Left forelimb (tissue), 1 donor: ENCODE data around the gene VPS54.
"Not testable (repeated sequence)": the region's sequence is repeated elsewhere in the genome, so short reads cannot be mapped to it uniquely, and the experiment has no call there.

Experiments used
- DNase-seq: peaks from one replicate; pipeline ENCODE4 v3.0.0-alpha.2; 2018; ENCODE audit warnings: low spot score

The VPS54 gene

DNA sequence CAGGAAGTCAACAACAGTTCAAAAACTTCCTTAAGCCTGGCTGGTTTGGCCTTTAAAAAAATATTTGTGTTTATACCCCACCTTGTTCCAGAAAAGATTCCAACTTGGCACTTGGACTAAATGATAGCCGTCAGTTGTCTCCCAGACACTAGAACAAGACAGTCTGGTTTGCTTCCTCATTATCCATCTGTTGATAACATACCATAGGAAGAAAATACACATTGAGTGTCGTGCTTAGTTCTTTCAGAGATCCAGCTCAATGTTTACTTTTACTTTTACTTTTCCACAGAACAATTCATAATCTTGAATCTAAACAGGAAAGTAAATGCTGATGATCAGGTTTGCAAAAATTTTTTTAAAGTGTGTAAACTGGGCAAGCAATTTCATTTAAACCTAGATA lies 2.4 kb upstream of the VPS54 start:
- no peak for DNase-seq

DNA sequence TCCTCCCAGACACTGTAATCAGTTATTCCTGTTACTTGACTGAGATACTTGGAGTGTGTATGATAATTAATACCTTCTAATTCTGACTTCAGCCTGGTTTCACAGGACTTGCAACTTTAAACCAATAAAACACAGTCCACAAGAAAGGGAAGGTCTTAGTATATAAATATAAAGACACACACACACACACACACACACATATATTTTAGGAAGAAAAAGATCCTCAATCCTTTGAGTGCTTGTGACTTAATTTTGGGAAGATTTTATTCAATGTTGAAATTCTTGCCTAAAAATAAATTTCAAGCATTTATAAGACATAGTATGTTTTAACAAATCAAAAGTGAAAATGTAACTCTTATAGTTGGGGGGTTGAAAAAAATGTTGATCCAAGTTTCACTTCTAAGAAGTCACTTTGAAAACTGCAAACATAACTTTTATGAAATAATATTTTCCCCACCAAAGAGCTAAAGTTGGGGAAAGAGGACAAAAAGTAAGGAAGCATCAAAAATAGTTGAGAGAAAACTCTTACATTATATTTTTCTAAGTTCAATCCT lies 824 bp upstream of the VPS54 start:
- DNase-seq: no peak

DNA sequence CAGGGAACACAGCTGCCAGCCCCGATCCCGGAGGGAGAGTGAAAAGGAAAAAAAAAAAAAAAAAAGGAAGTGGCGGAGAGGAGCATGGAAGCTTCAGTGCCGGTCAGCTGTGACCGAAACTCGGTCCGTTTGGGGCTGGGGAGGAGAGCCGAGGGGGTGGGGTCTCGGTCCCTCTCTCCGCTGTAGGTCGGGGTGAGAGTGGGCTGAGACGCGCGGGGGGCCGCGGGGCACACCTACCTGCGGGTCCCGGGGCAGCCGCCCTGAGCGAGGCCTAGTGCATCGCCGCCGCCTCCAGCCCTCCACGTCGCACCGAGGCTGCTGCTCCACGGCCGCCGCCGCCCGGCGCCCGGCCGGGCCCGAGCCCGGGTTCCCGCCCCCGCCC lies 536 bp downstream of the VPS54 start:
- no peak for DNase-seq

DNA sequence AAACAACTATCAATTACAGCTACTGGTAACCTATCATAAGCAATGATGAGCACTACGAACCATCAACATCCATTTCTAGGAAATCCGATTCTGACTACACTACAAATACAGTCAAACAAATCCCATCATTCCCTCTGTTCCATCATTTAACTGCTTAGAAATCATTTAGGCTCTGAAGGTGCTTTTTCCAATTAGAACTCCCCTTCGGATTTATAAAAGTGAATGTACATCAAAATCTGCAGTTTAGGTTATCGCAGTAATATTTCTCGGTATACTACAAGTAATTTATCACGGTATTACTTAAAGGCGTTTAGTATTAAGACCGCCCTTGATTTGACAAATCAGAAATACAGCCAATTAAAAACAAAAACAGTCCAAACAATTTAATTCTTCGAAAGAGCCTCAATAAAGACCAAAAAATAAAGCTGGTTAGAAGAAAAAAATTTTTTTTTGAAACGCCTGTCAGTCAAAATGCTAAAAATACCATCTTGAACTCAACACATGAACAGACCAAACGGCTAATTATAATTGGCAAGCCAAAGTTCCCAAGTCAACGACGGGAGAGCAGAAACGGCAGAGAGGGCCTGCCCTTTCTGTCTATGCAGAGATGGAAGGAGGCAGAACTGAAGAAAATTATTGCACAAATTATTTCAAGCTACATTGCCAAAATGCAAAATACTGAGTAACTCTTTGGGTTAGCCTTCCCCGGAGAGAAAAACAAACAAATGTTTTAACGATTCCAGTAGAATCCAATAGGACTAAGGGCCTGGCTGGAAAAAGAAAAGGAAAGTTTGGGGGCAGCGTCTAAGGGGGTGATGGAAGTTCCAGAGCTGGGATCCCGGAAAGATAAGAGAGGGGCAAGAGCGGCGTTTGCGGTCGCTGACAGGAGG lies 1.2 kb downstream of the VPS54 start:
- no peak for DNase-seq

DNA sequence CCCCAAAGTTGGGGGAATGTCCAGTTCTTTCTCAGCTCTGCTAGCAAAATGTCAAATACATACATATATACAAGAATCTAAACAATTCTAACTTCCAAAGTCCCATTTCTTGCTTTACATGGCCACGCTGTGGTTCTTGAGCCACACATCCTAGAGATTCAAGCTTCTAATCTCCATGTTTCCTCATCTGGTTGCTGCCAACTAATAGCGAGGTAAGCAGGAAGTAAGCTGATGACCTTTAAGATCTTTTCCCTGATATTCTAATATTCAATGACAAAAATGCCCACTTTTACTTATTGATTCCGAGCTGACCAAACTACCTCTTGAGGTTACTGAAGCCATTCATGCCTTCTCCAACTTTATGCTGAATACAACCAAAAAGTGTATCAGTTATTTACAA lies 3.3 kb downstream of the VPS54 start:
- no peak for DNase-seq

DNA sequence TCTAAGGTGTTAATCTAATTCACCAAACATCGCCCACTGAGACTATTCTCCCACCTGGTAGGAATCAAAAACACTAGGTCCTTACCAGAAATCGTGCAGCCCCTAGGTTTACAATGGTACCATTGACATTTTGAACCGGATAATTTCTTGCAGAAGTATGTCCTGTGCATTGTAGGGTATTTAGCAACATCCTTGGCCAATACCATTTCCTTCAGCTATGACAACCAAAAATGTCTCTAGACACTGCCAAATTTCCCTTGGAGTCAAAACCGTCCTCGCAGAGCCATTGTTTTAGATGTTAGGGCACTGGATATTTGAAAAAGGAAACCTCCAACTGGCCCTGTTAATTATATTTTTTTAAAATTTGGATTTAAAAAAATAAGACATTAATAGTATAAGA lies 3.8 kb downstream of the VPS54 start:
- DNase-seq: no peak

DNA sequence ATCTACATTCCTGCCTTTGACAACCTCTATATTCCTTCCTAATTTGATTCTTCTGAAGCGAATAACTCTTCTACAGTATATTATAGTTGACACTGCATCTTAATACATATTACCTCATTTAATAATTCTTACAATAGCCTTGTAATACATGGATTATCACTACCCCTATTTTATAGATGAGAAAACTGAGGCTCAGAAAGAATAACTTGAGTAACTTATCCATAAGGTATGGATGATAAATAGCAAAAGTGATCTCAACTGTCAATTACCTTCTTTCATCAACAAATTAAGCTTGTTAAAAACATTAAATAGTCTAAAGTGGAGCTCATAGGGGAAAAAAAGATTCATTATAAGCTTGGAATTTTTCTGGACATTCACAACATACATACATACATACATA lies 4.6 kb downstream of the VPS54 start:
- DNase-seq: no peak

DNA sequence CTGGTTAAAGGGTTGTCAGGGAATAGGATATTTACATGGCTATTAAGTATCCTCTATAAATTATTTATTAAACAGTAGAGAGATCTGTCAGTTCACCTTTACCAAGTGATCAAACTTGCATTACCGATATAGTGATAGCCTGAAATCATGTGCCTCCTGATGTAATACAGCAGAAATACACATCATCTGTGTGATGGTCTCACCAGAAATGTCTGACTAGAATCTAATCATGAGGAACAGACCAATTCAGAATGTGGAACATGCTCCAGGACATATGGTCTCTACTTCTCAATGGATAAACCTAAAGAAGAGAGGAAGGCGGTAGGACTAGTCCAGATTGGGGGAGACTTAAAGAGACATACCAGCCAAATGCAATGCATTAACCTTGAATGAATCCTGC lies 6.2 kb downstream of the VPS54 start:
- no peak for DNase-seq

DNA sequence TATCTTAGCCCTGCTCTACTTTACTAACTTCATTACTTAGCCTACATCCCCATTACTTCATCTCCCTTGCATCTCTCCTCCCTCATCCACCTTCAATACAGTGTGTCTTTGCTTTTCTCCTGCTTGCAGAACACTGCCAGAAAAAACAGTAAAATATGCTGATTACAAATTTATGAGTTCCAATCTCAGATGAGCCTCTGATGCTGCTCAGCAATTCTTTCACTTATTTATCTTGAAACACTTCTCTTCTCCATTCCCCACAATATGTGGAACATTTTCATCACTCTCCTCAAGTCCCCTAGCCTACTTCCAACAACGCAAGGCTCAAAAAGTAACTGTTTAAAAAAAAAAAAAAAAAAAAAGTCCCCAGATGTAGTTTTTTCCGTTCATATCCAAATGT lies 7.1 kb downstream of the VPS54 start:
- DNase-seq: no peak

DNA sequence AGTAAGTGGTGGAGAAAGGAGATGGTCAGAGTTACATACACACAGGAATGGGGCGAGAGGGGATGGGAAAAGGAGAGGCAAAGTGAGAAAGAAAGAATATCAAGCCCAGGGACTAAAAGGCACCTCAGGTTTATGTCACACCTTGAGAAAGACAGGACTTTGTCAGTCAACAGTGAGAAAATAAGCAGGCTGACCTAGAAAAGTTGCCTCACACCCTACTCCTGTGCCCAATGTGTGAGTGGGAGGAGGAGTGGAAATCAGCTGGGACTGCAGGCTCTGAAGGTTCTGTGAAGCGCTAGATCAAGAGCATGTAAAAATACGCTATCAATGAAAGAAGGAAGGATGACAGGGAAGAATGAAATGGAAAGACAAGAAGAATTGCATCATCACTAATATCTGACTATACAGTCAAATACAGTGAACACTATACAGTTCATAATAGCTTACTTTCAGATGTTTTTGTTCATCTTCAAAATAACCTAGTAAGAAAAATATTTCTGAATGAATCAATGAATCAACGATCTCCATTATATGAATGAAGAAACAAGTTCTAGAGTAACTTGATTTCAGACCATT lies 10.7 kb downstream of the VPS54 start:
- no peak for DNase-seq

DNA sequence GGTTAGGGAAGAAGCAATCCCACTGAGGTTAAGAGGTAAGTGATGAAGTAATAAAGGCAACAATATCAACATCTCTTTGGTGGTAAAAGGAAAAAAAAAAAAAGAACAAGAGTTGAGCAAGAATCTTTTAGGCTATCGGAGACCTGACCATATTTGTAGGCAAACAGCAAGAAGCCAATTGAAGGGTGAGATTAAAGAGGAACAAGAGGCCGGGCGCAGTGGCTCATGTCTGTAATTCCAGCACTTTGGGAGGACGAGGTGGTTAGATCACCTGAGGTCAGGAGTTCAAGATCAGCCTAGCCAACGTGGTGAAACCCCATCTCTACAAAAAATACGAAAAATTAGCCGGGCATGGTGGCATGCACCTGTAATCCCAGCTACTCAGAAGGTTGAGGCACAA lies 11.3 kb downstream of the VPS54 start:
- DNase-seq: no peak

DNA sequence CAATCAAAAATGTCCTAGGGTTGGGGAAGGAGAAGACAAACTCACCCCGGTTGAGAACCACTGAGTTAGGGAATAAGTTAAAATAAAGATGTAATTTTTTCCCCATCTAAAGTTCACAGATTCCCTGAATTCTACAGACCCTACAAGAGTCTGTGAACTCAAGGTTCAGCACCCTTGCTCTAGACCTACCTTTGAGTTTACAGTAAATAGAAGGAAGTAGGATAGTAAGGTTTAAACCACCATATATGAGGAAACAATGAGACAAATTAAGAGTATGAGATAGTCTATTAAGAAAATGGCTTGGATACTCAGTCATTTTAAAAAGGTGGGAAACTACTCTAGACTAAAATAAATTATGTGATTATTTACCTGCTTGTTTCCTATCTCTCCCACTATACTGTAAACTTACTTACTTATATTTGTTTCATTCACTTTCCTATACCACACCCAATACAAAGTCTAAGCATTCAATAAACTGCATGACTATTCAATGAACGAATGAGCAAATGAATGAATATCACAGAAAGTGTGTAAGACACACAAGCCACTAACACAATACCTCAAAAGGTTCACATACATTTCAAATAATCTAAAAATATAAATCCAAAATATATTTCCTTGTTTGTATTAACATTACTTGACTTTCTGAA lies 13.4 kb downstream of the VPS54 start:
- DNase-seq: no peak

DNA sequence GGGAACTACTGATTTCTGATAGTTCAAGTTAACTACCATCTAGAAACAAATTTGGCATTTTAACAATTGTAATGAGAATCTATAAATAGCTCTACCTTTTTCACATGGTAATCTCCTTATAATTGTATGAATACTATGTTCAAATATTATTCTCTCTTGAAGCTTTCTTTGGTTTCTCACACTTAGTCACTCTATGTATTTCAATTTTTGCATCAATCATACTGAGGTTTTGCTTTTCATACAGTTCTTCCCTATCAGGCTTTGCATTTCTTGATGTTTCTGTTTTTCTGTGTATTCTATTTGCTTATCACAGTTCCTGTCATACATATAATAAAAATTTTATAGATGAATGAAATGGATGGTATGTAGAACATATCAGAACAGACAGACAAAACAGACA lies 16.0 kb downstream of the VPS54 start:
- DNase-seq: no peak

DNA sequence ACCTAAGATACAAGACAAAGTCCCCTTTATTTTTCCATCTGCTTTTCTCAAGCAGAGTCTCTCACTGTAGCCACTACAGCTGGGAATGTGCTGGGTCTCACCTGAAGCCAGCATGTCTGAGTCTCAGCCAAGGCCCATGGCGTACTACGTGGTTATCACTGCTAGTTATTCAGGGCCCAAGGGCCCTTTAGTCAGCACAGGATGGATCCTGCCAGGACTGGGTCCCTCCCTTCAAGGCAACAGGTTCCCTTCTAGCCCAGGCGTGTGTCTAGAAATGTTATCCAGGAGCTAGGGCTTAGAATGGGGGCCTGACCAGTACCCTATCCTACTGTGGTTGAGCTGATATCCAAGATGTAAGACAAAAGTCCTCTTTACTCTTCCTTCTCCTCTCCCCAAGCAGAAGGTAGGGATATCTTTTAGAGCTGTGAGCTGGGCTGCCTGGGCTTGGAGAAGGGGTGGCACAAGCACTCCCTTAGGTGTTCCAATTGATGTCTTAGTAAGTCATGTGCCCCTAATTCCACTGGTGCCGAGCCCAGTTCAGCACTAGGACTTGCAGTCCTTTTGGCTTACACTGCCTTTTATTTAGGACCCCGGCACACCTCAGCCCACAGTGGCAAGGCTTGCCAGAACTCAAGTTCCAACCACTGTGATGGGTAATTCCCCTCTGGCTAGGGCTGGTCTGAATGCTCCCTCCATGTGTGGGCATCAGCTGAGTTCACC lies 17.7 kb downstream of the VPS54 start:
- no peak for DNase-seq

DNA sequence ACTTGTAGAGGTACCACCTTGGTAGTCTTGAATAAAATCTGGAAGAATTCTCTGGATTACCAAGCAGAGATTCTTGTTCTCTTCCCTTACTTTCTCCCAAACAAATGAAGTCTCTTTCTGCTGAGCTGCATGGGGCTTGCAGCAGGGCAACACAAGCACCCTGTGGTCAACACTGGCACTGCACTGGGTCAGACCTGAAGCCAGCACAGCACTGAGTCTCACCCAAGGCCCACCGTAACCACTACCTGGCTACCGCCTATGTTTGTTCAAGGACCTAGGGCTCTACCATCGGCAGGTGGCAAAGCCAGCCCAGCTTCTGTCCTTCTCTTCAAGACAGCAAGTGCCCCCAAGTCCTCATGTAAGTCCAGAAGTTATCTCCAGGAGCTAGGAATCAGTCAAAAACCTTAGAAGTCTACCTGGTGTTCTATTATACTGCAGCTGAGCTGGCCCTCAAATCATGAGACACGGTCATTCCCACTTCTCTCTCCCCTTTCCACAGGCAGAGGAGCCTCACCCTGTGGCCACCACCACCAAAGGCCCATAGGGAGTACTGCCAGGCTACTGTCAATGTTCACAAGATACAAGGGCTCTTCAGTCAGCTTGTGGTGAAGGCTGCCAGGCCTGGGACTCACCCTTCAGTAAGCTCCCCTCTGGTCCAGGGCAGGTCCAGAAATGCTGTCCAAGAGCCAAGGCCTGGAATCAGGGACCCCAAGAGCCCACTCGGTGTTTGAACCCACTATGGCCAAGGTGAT lies 18.4 kb downstream of the VPS54 start:
- DNase-seq: no peak

DNA sequence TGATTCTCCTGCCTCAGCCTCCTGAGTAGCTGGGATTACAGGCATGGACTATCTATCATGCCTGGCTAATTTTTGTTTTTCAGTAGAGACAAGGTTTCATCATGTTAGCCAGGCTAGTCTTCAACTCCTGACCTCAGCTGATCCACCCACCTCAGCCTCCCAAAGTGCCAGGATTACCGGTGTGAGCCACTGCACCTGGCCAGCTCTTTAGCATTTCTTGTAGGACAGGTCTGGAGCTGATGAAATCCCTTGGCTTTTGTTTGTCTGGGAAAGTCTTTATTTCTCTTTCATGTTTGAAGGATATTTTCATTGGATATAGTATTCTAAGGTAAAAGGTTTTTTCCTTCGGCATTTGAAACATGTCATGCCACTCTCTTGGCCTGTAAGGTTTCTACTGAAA lies 20.2 kb downstream of the VPS54 start:
- DNase-seq: no peak

DNA sequence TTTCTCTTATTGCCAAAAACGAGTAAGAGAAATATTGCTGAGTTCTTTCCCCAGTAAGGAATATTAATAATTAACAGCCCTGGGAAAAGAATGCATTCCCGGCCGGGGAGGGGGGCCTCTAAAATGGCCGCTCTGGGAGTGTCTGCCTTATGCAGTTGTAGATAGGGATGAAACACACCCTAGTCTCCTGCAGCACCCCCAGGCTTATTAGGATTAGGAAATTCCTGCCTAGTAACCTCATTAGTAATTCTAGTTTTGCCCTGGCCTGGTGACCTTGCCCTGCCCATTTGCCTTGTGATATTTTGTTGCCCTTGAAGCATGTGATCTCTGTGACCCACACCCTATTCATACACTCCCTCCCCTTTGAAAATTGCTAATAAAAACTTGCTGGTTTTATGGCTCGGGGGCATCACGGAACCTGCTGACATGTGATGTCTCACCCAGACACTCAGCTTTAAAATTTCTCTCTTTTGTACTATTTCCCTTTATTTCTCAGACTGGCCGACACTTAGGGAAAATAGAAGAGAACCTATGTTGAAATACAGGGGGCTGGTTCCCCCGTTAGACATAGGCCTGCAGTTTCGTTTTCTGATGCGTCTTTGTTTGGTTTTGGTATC lies 22.5 kb downstream of the VPS54 start:
- not testable (repeated sequence) for DNase-seq

DNA sequence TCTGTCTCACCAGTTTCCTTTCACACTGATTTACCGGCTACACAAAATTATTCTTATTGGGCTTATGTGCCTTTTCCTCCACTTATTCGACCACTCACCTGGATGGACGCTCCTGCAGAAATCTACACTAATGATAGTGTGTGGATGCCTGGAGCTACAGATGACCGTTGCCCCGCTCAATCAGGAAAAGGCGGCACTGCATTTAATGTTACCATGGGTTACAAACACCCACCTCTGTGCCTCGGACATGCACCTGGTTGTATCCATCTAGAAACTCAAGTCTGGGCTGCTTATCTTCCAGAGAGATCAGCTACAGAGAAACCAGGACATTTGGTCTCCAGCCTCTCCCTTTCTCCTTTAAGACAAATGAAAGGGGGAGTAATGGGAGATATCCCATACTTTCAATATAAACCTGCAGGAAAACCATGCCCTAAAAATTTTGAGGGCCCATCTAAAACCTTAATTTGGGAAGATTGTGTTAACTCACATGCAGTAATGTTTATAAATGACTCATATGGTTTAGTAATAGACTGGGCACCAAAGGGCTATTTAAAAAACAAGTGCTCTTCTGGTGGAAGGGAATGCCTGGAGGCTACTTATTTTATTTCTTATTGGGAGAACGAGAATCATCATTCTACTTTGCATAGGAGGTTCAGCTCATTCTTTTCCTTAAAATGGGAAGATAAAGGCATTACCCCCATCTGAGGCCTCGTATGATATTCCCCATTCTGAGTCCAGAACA lies 24.7 kb downstream of the VPS54 start:
- not testable (repeated sequence) for DNase-seq

DNA sequence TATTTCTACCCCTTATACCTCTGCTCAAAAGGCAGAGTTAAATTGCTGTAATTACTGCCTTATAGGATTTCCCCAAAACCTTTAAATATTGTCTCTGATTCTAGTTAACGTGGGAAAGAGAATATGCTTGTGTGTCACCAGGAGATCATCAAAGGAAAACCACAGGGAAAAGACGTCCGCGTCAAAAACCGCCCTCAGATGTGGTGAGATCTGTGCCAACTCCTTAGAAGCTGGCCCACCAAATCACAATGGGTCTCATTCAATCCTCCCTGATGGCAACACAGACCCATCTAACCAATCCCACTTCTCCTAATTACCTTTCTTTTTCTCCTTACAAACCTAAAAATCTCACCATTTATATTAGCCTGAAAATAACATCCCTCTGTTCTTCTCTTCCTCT lies 25.4 kb downstream of the VPS54 start:
- no peak for DNase-seq

DNA sequence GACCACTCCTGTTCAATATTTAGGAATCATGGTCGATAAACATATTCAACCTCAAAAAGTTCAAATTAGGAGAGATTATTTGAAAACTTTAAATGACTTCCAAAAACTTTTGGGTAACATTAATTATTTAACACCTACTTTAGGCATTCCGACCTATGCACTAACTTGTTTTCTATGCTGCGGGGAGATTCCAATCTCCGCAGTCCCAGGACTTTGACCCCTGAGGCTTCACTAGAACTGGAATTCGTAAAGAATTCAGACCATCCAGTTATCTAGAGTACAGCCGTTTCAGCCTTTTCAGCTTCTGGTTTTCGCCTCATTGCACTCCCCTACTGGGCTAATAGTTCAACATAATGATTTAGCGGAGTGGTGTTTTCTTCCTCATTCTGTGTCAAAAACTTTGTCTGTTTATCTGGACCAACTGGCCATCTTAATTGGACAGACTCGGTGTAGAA lies 26.1 kb downstream of the VPS54 start:
- not testable (repeated sequence) for DNase-seq
